ENCODE data around the gene GCN1.

Gene GCN1

GRCh38 chr12:120229071-120229486, 34.6 kb upstream of the GCN1 start:
- peak overlapping the region; percentile 78 to 81 for H3K27ac ChIP-seq (ENCODE audit: low read depth in 2 of 2, low read length in 2 of 2)
- peak overlapping the region in 1 of 2 donors; percentile 45 for H3K4me3 ChIP-seq (ENCODE audit: low read length in 2 of 2)

GRCh38 chr12:120228291-120229070, 34.0 kb upstream of the GCN1 start:
- no peaks in the 10 kb centered on the region for H3K9me3 ChIP-seq (ENCODE audit: control insufficient read depth in 2 of 2, low read length in 2 of 2)
- H3K4me1 ChIP-seq (ENCODE audit: control insufficient read depth in 2 of 2, insufficient read depth in 2 of 2, low read length in 2 of 2), result peaks cover 75 to 89% of the 10 kb centered on the region in 2 donors
- H3K9ac ChIP-seq (ENCODE audit: low read depth in 1 of 2, low read length in 2 of 2), result peak overlapping the region in 1 of 2 donors; percentile 35
- peak overlapping the region in 1 of 2 donors; percentile 45 for H3K4me3 ChIP-seq (ENCODE audit: low read length in 2 of 2)
- H3K27me3 ChIP-seq (ENCODE audit: control insufficient read depth in 2 of 2, insufficient read depth in 2 of 2, low read length in 2 of 2), result no peaks in the 10 kb centered on the region
- peak overlapping the region; percentile 62 to 98 for H3K27ac ChIP-seq (ENCODE audit: low read depth in 2 of 2, low read length in 2 of 2)
- peaks cover 2 to 4% of the 10 kb centered on the region in 2 donors for H3K36me3 ChIP-seq (ENCODE audit: control insufficient read depth in 2 of 2, insufficient read depth in 2 of 2, low read length in 2 of 2)

More at GRCh38 chr12:120229071-120229486, 34.6 kb upstream of the GCN1 start:
- Histone ChIP-seq H3K4me1 (ENCODE audit: control insufficient read depth in 2 of 2, insufficient read depth in 2 of 2, low read length in 2 of 2) (peaks cover 70 to 89% of the 10 kb centered on the region in 2 donors), H3K36me3 (ENCODE audit: control insufficient read depth in 2 of 2, insufficient read depth in 2 of 2, low read length in 2 of 2) (no peaks in the 10 kb centered on the region), H3K9ac (ENCODE audit: low read depth in 1 of 2, low read length in 2 of 2) (peak overlapping the region; percentile 25 to 47), H3K27me3 (ENCODE audit: control insufficient read depth in 2 of 2, insufficient read depth in 2 of 2, low read length in 2 of 2) (no peaks in the 10 kb centered on the region), H3K9me3 (ENCODE audit: control insufficient read depth in 2 of 2, low read length in 2 of 2) (no peaks in the 10 kb centered on the region)

GRCh38 chr12:120228041-120228290, 33.5 kb upstream of the GCN1 start:
- H3K4me3 ChIP-seq (ENCODE audit: low read length in 2 of 2), result peak overlapping the region in 1 of 2 donors; percentile 42
- H3K9me3 ChIP-seq (ENCODE audit: control insufficient read depth in 2 of 2, low read length in 2 of 2), result no peaks in the 10 kb centered on the region
- peak overlapping the region in 1 of 2 donors; percentile 35 for H3K9ac ChIP-seq (ENCODE audit: low read depth in 1 of 2, low read length in 2 of 2)
- H3K27ac ChIP-seq (ENCODE audit: low read depth in 2 of 2, low read length in 2 of 2), result peak overlapping the region; percentile 62 to 98
- H3K27me3 ChIP-seq (ENCODE audit: control insufficient read depth in 2 of 2, insufficient read depth in 2 of 2, low read length in 2 of 2), result no peaks in the 10 kb centered on the region
- H3K36me3 ChIP-seq (ENCODE audit: control insufficient read depth in 2 of 2, insufficient read depth in 2 of 2, low read length in 2 of 2), result peaks cover 2 to 6% of the 10 kb centered on the region in 2 donors
- H3K4me1 ChIP-seq (ENCODE audit: control insufficient read depth in 2 of 2, insufficient read depth in 2 of 2, low read length in 2 of 2), result peaks cover 74 to 88% of the 10 kb centered on the region in 2 donors

- Histone ChIP-seq H3K27ac (ENCODE audit: low read depth in 2 of 2, low read length in 2 of 2) (peak overlapping the region; percentile 62 to 98), H3K9ac (ENCODE audit: low read depth in 1 of 2, low read length in 2 of 2) (peak overlapping the region in 1 of 2 donors; percentile 35), H3K4me3 (ENCODE audit: low read length in 2 of 2) (peak overlapping the region in 1 of 2 donors; percentile 42), H3K4me1 (ENCODE audit: control insufficient read depth in 2 of 2, insufficient read depth in 2 of 2, low read length in 2 of 2) (peaks cover 74 to 83% of the 10 kb centered on the region in 2 donors), H3K27me3 (ENCODE audit: control insufficient read depth in 2 of 2, insufficient read depth in 2 of 2, low read length in 2 of 2) (no peaks in the 10 kb centered on the region), H3K9me3 (ENCODE audit: control insufficient read depth in 2 of 2, low read length in 2 of 2) (no peaks in the 10 kb centered on the region), H3K36me3 (ENCODE audit: control insufficient read depth in 2 of 2, insufficient read depth in 2 of 2, low read length in 2 of 2) (peaks cover 8 to 12% of the 10 kb centered on the region in 2 donors)
Observed at GRCh38 chr12:120227233-120228040, 32.9 kb upstream of the GCN1 start.

GRCh38 chr12:120225852-120226640, 31.5 kb upstream of the GCN1 start:
- Histone ChIP-seq H3K9me3 (ENCODE audit: control insufficient read depth in 2 of 2, low read length in 2 of 2) (no peaks in the 10 kb centered on the region), H3K9ac (ENCODE audit: low read depth in 1 of 2, low read length in 2 of 2) (peak overlapping the region; percentile 91 to 94), H3K4me3 (ENCODE audit: low read length in 2 of 2) (peak overlapping the region; percentile 71 to 83), H3K4me1 (ENCODE audit: control insufficient read depth in 2 of 2, insufficient read depth in 2 of 2, low read length in 2 of 2) (peaks cover 64 to 70% of the 10 kb centered on the region in 2 donors), H3K27me3 (ENCODE audit: control insufficient read depth in 2 of 2, insufficient read depth in 2 of 2, low read length in 2 of 2) (no peaks in the 10 kb centered on the region), H3K36me3 (ENCODE audit: control insufficient read depth in 2 of 2, insufficient read depth in 2 of 2, low read length in 2 of 2) (peaks cover 22 to 26% of the 10 kb centered on the region in 2 donors), H3K27ac (ENCODE audit: low read depth in 2 of 2, low read length in 2 of 2) (peak overlapping the region; percentile 97 to 98)

GRCh38 chr12:120225200-120225558, 30.7 kb upstream of the GCN1 start:
- peaks cover 29 to 34% of the 10 kb centered on the region in 2 donors for H3K36me3 ChIP-seq (ENCODE audit: control insufficient read depth in 2 of 2, insufficient read depth in 2 of 2, low read length in 2 of 2)

GRCh38 chr12:120224304-120225199, 30.0 kb upstream of the GCN1 start:
- peak overlapping the region; percentile 91 to 94 for H3K9ac ChIP-seq (ENCODE audit: low read depth in 1 of 2, low read length in 2 of 2)
- H3K4me1 ChIP-seq (ENCODE audit: control insufficient read depth in 2 of 2, insufficient read depth in 2 of 2, low read length in 2 of 2), result peaks cover 49 to 55% of the 10 kb centered on the region in 2 donors
- H3K9me3 ChIP-seq (ENCODE audit: control insufficient read depth in 2 of 2, low read length in 2 of 2), result no peaks in the 10 kb centered on the region
- peaks cover 35 to 40% of the 10 kb centered on the region in 2 donors for H3K36me3 ChIP-seq (ENCODE audit: control insufficient read depth in 2 of 2, insufficient read depth in 2 of 2, low read length in 2 of 2)
- H3K27me3 ChIP-seq (ENCODE audit: control insufficient read depth in 2 of 2, insufficient read depth in 2 of 2, low read length in 2 of 2), result no peaks in the 10 kb centered on the region
- peak overlapping the region; percentile 71 to 83 for H3K4me3 ChIP-seq (ENCODE audit: low read length in 2 of 2)
- peak overlapping the region; percentile 97 to 98 for H3K27ac ChIP-seq (ENCODE audit: low read depth in 2 of 2, low read length in 2 of 2)

More at GRCh38 chr12:120225200-120225558, 30.7 kb upstream of the GCN1 start:
- Histone ChIP-seq H3K27me3 (ENCODE audit: control insufficient read depth in 2 of 2, insufficient read depth in 2 of 2, low read length in 2 of 2) (no peaks in the 10 kb centered on the region), H3K9ac (ENCODE audit: low read depth in 1 of 2, low read length in 2 of 2) (peak overlapping the region; percentile 91 to 94), H3K4me3 (ENCODE audit: low read length in 2 of 2) (peak overlapping the region; percentile 71 to 83), H3K4me1 (ENCODE audit: control insufficient read depth in 2 of 2, insufficient read depth in 2 of 2, low read length in 2 of 2) (peaks cover 55 to 61% of the 10 kb centered on the region in 2 donors), H3K27ac (ENCODE audit: low read depth in 2 of 2, low read length in 2 of 2) (peak overlapping the region; percentile 97 to 98), H3K9me3 (ENCODE audit: control insufficient read depth in 2 of 2, low read length in 2 of 2) (no peaks in the 10 kb centered on the region)

GRCh38 chr12:120223458-120224303, 29.2 kb upstream of the GCN1 start:
- H3K27ac ChIP-seq (ENCODE audit: low read depth in 2 of 2, low read length in 2 of 2), result peak overlapping the region; percentile 97 to 98
- peaks cover 44 to 49% of the 10 kb centered on the region in 2 donors for H3K36me3 ChIP-seq (ENCODE audit: control insufficient read depth in 2 of 2, insufficient read depth in 2 of 2, low read length in 2 of 2)
- no peaks in the 10 kb centered on the region for H3K9me3 ChIP-seq (ENCODE audit: control insufficient read depth in 2 of 2, low read length in 2 of 2)
- H3K9ac ChIP-seq (ENCODE audit: low read depth in 1 of 2, low read length in 2 of 2), result peak overlapping the region; percentile 91 to 94
- peaks cover 40 to 46% of the 10 kb centered on the region in 2 donors for H3K4me1 ChIP-seq (ENCODE audit: control insufficient read depth in 2 of 2, insufficient read depth in 2 of 2, low read length in 2 of 2)
- no peaks in the 10 kb centered on the region for H3K27me3 ChIP-seq (ENCODE audit: control insufficient read depth in 2 of 2, insufficient read depth in 2 of 2, low read length in 2 of 2)
- H3K4me3 ChIP-seq (ENCODE audit: low read length in 2 of 2), result peak overlapping the region; percentile 71 to 83

All from mucosa of rectum (tissue), 2 donors.